ENCODE data around the gene TPM2.

Gene TPM2

GRCh38 chr9:35718721-35719511 lies 29.2 kb upstream of the TPM2 start:
- DNase-seq (ENCODE audit: low read depth, low spot score), result no peak

GRCh38 chr9:35717132-35717870 lies 27.6 kb upstream of the TPM2 start:
- no peak for DNase-seq (ENCODE audit: low read depth, low spot score)

- no peak for DNase-seq (ENCODE audit: low read depth, low spot score)
Measured at GRCh38 chr9:35716230-35716629, 26.5 kb upstream of the TPM2 start.

GRCh38 chr9:35714579-35715252 lies 25.0 kb upstream of the TPM2 start:
- no peak for DNase-seq (ENCODE audit: low read depth, low spot score)

GRCh38 chr9:35714123-35714522 lies 24.4 kb upstream of the TPM2 start:
- DNase-seq (ENCODE audit: low read depth, low spot score), result no peak

GRCh38 chr9:35713578-35713977 lies 23.9 kb upstream of the TPM2 start:
- DNase-seq (ENCODE audit: low read depth, low spot score), result no peak

GRCh38 chr9:35712762-35713400 lies 23.2 kb upstream of the TPM2 start:
- no peak for DNase-seq (ENCODE audit: low read depth, low spot score)

- no peak for DNase-seq (ENCODE audit: low read depth, low spot score)
Measured at GRCh38 chr9:35711501-35712428, 22.0 kb upstream of the TPM2 start.

- DNase-seq (ENCODE audit: low read depth, low spot score), result no peak
Measured at GRCh38 chr9:35710818-35711500, 21.2 kb upstream of the TPM2 start.

GRCh38 chr9:35708146-35708545 lies 18.4 kb upstream of the TPM2 start:
- DNase-seq (ENCODE audit: low read depth, low spot score), result no peak

GRCh38 chr9:35706951-35707350 lies 17.2 kb upstream of the TPM2 start:
- DNase-seq (ENCODE audit: low read depth, low spot score), result no peak

GRCh38 chr9:35705836-35706430 lies 16.2 kb upstream of the TPM2 start:
- no peak for DNase-seq (ENCODE audit: low read depth, low spot score)

- DNase-seq (ENCODE audit: low read depth, low spot score), result no peak
Measured at GRCh38 chr9:35705372-35705771, 15.6 kb upstream of the TPM2 start.

- no peak for DNase-seq (ENCODE audit: low read depth, low spot score)
Measured at GRCh38 chr9:35703906-35704672, 14.4 kb upstream of the TPM2 start.

GRCh38 chr9:35702696-35703095 lies 13.0 kb upstream of the TPM2 start:
- DNase-seq (ENCODE audit: low read depth, low spot score), result no peak

GRCh38 chr9:35700942-35701341 lies 11.2 kb upstream of the TPM2 start:
- no peak for DNase-seq (ENCODE audit: low read depth, low spot score)

GRCh38 chr9:35700031-35700430 lies 10.3 kb upstream of the TPM2 start:
- DNase-seq (ENCODE audit: low read depth, low spot score), result no peak

- DNase-seq (ENCODE audit: low read depth, low spot score), result no peak
Measured at GRCh38 chr9:35698231-35698630, 8.5 kb upstream of the TPM2 start.

GRCh38 chr9:35697486-35697885 lies 7.8 kb upstream of the TPM2 start:
- no peak for DNase-seq (ENCODE audit: low read depth, low spot score)

Measured in activated naive CD8-positive, alpha-beta T cell treated with anti-CD3 and anti-CD28 coated beads, Interleukin-2, amount 50 U/mL, for 16 hours (primary cell).